Measurements from ENCODE around the gene GRM2. TPM values are rescaled to one million over a fixed set of nuclear protein-coding genes. Genes with fewer than 3 reads are reported as not detected.

The GRM2 gene
- total and polyA plus RNA-seq, 8 donors, result 0.21 to 1.0 (median 0.76) TPM

DNA sequence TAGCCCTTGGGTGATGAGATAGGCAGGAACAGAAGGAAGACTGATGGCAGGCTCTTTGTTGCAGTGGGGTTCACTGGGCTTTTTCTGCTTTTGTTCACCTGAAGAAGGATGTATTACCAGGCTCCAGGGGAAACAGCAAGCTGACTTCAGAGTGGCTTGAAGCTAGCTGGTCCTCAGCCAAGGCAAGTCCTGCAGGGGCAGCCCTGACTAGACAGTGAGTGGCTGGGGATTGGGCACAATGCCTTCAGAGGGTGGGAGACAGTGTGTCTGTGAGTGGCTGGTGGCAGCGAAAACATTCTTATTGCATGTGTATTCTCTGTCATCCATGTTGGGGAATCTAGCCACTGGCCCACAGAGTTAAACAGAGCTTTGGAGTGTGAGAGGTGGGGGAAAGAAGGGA, 38.1 kb upstream of the GRM2 start:
- ATAC-seq (no peak), DNase-seq (no peak)
- H3K27me3 ChIP-seq, result no peaks in the 10 kb centered on the region
- peaks cover 12 to 44% of the 10 kb centered on the region in 2 donors for H3K4me1 ChIP-seq
- no peak overlapping the region for H3K4me3 ChIP-seq
- TF ChIP-seq CTCF (IDR thresholded peaks at IDR 0.05), result no peak
- intact Hi-C loops (cut with DNase I), result no loop called here
- peaks cover 0 to 4% of the 10 kb centered on the region in 2 donors for H3K36me3 ChIP-seq
- H3K9me3 ChIP-seq, result no peaks in the 10 kb centered on the region
- no peak overlapping the region for H3K27ac ChIP-seq

DNA sequence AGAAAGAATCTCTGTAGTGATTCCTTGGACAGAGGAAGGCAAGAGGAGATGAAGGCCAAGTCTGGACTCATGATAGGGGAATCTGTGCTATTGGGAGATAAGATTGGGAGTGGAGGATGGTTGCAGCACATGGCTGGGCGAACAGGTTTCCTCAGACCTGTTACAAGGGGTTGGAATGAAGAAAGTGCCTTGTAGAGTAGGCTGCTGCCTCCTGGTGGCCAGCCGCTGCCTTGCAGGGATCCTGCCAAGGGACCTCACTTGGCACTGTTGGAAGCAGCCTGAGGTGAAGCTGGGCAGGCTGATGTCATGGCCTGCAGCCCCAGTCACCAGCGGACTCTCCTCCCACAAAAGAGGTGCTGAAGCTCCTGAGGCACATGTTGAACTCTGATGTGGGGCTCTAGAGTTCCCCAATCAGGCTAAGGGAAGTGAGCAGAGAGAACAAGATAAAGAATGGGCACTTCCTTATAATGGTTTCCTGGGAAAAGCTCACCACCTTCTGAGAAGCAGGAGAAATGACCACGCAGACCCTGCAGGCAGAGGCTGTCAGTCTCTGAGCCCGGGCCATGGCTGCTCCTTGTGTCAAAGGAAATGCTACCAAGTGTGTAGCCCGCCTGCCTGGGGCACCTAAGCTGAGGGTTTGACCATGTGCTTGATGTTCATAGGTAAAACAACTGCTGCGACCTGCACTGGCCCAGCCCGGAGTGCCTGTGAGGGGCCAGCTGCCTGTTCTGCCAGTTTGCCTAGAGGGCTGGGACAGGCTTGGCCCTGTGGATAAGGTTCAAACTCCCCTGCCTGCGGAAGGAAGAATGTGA, 37.4 kb upstream of the GRM2 start:
- Histone ChIP-seq H3K4me1 (peaks cover 12 to 44% of the 10 kb centered on the region in 2 donors), H3K9me3 (no peaks in the 10 kb centered on the region), H3K36me3 (peaks cover 0 to 3% of the 10 kb centered on the region in 2 donors), H3K27me3 (no peaks in the 10 kb centered on the region), H3K4me3 (no peak overlapping the region), H3K27ac (peak overlapping the region in 1 of 2 donors; percentile 95)
- DNase-seq (peak; percentile 57 to 96 (median 84)), ATAC-seq (peak; percentile 67)
- TF ChIP-seq CTCF (IDR thresholded peaks at IDR 0.05), result peak; percentile 95 to 99
- intact Hi-C loops (cut with DNase I), result no loop called here

DNA sequence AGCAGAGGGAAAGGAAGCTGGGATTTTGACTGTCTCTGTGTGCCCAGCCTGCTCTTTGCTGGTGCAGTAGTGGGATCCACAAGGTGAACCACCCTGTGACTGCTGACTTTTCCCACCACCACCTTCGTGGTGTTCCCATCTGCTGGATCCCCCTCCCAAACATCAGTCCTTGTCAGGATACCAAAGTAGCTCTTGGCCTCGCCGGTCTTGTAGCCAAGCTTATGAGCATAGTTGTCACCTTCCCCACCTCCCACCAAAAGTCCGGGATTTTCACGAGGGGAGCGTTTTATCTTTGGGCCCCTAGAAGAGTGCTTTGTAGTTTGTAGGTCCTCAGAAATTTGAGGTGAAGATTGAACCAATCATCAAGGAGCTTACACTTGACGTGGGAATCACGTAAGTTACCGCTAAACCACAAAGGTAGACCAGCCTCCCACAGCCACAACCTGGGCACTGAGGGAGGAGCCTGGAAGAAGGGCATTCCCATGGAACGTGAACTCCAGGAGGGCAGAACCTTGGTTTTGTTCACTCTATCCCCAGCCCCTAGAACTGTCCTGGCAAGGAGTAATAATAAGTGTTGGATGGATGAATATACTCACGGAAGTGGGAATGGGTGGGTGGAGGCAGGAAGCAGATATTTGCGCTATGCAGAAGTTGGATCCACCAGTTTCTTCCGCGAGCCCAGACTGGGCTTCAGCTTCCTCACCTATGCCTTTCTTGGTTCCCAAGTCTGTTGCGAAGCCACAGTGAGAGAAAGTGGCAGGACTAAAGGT, 36.6 kb upstream of the GRM2 start:
- Histone ChIP-seq H3K9me3 (no peaks in the 10 kb centered on the region), H3K27ac (peak overlapping the region; percentile 91 to 95), H3K4me3 (peak overlapping the region; percentile 92 to 93), H3K36me3 (peaks cover 0 to 11% of the 10 kb centered on the region in 2 donors), H3K27me3 (no peaks in the 10 kb centered on the region), H3K4me1 (peaks cover 12 to 52% of the 10 kb centered on the region in 2 donors)
- intact Hi-C loops (cut with DNase I), result no loop called here
- ATAC-seq (no peak), DNase-seq (no peak)
- no peak for TF ChIP-seq CTCF (IDR thresholded peaks at IDR 0.05)

- ATAC-seq (peak; percentile 90), DNase-seq (peak; percentile 80 to 99 (median 92))
- Histone ChIP-seq H3K27ac (peak within 1 kb of the TSS; percentile 91 to 95), H3K27me3 (no peaks in the 10 kb centered on the region), H3K36me3 (peaks cover 0 to 18% of the 10 kb centered on the region in 2 donors), H3K4me1 (peaks cover 12 to 52% of the 10 kb centered on the region in 2 donors), H3K4me3 (peak within 1 kb of the TSS; percentile 92 to 93), H3K9me3 (no peaks in the 10 kb centered on the region)
- intact Hi-C loops (cut with DNase I), result no loop called here
- no peak for TF ChIP-seq CTCF (IDR thresholded peaks at IDR 0.05)
These were observed 35.8 kb upstream of the GRM2 start, which contains the start of gene TEX264 for GRCh38 chr3:51670823-51671733. TSS of gene TEX264 (plus strand) at chr3:51671252. CDS start at chr3:51674305, 3,053 bp downstream.
